GM18502 (cell line): Measurements from ENCODE around the gene SH3BP1.
"Not testable (repeated sequence)": the region's sequence is repeated elsewhere in the genome, so short reads cannot be mapped to it uniquely, and the experiment has no call there.

Experiments
- ATAC-seq: cut with Tn5 transposase; IDR thresholded peaks from one replicate; pipeline ENCODE4 v1.9.1; 2021; ENCODE audit warnings: mild to moderate bottlenecking; ENCODE audit not compliant: unreplicated experiment, poor library complexity

SH3BP1 gene

GRCh38 chr22:37675930-37676735 is 36.7 kb downstream of the SH3BP1 start:
- ATAC-seq: no peak

GRCh38 chr22:37676736-37677492 is 37.4 kb downstream of the SH3BP1 start:
- peak; percentile 47 for ATAC-seq

GRCh38 chr22:37677493-37677974 is 38.1 kb downstream of the SH3BP1 start:
- ATAC-seq: peak; percentile 2

- no peak for ATAC-seq
Measured at GRCh38 chr22:37678372-37678771, 38.9 kb downstream of the SH3BP1 start.

GRCh38 chr22:37679670-37680069 is 40.2 kb downstream of the SH3BP1 start:
- no peak for ATAC-seq

- no peak for ATAC-seq
Measured at GRCh38 chr22:37680191-37680851, 40.9 kb downstream of the SH3BP1 start.

GRCh38 chr22:37681001-37681424 is 41.5 kb downstream of the SH3BP1 start:
- no peak for ATAC-seq

GRCh38 chr22:37681556-37682049 is 42.1 kb downstream of the SH3BP1 start:
- no peak for ATAC-seq

GRCh38 chr22:37684803-37685615 is 45.5 kb downstream of the SH3BP1 start:
- ATAC-seq: no peak

GRCh38 chr22:37686002-37686982 is 46.8 kb downstream of the SH3BP1 start, which contains the start of gene NOL12:
TSS of gene NOL12 (plus strand) at chr22:37686343. CDS start at chr22:37686393, 50 bp downstream.
- ATAC-seq: peak; percentile 78

GRCh38 chr22:37690407-37690806 is 50.9 kb downstream of the SH3BP1 start:
- ATAC-seq: no peak

GRCh38 chr22:37690901-37691504 is 51.5 kb downstream of the SH3BP1 start:
- no peak for ATAC-seq

- no peak for ATAC-seq
Measured at GRCh38 chr22:37692627-37693285, 53.3 kb downstream of the SH3BP1 start.

GRCh38 chr22:37694131-37694530 is 54.7 kb downstream of the SH3BP1 start:
- not testable (repeated sequence) for ATAC-seq

- ATAC-seq: not testable (repeated sequence)
Measured at GRCh38 chr22:37696260-37696656, 56.8 kb downstream of the SH3BP1 start.

GRCh38 chr22:37696657-37697537 is 57.4 kb downstream of the SH3BP1 start, which contains the start of gene TRIOBP:
TSS of gene TRIOBP (plus strand) at chr22:37697048. CDS start at chr22:37701366, 4,318 bp downstream.
- ATAC-seq: no peak

- ATAC-seq: no peak
Measured at GRCh38 chr22:37697538-37697835, 58.0 kb downstream of the SH3BP1 start.
